Type B pancreatic cell (in vitro differentiated cells): Measurements from ENCODE around the gene RBP2. TPM values are rescaled to one million over a fixed set of nuclear protein-coding genes. Genes with fewer than 3 reads are reported as not detected.

Experiments used
- DNase-seq: peaks from one replicate; pipeline ENCODE4 v3.0.0; 2021; ENCODE audit warnings: mixed read lengths; ENCODE audit not compliant: unreplicated experiment; ENCODE audit errors: extremely low spot score
- H3K27ac Mint-ChIP-seq: 2 replicates; pipeline ENCODE4 v1.8.0; 2021; ENCODE audit warnings: mild to moderate bottlenecking, mixed read lengths
- H3K27me3 Mint-ChIP-seq: 2 replicates; pipeline ENCODE4 v1.8.0; 2021; ENCODE audit warnings: mixed read lengths
- H3K36me3 Mint-ChIP-seq: 2 replicates; pipeline ENCODE4 v1.8.0; 2021; ENCODE audit warnings: mixed read lengths
- H3K4me1 Mint-ChIP-seq: one replicate; pipeline ENCODE4 v1.8.0; 2021; ENCODE audit warnings: mixed read lengths; ENCODE audit not compliant: unreplicated experiment
- H3K4me3 Mint-ChIP-seq: 2 replicates; pipeline ENCODE4 v1.8.0; 2021; ENCODE audit warnings: mild to moderate bottlenecking, mixed read lengths
- H3K9me3 Mint-ChIP-seq: 2 replicates; pipeline ENCODE4 v1.8.0; 2021; ENCODE audit warnings: mixed read lengths
- total RNA-seq: library from RNA; stranded (reverse); gene quantifications from 2 replicates; pipeline ENCODE4 v1.2.1, GENCODE V29; 2021; ENCODE audit warnings: low replicate concordance
- TF ChIP-seq, protein P1 (sequence below): fragments of 200-600 bp; sonication (generic); conservative IDR thresholded peaks from 2 replicates; pipeline ENCODE4 v1.5.0; 2021; ENCODE audit warnings: antibody characterized with exemption, mild to moderate bottlenecking

RBP2 gene
- total RNA-seq, 1 donor from 2014 or later = 25.3 TPM

DNA sequence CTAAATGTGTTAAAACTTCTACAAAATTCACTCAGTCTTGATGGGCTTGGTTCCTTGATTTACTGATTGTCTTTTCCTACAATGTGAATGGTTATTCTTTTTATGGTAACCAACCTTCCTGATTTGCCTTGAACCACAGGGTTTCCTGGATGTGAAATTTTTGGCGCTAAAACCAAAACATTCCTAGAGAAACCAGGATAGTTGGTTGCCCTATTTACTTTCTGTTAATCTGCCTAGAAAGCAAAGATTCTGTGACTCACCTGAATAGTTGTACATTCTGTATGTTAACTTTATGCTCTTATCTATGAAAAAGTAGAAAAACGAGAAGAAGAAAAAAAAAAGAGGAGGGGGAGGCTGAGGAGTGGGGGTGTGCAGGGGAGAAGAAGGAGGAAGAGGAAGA lies 23.2 kb upstream of the RBP2 start:
- peaks cover 7% of the 10 kb centered on the region for H3K36me3 Mint-ChIP-seq
- peaks cover 3% of the 10 kb centered on the region for H3K4me1 Mint-ChIP-seq
- H3K27ac Mint-ChIP-seq = no peak overlapping the region
- no peak overlapping the region for H3K4me3 Mint-ChIP-seq
- H3K9me3 Mint-ChIP-seq = peaks cover 6% of the 10 kb centered on the region
- DNase-seq = no peak
- TF ChIP-seq, protein P1, sequence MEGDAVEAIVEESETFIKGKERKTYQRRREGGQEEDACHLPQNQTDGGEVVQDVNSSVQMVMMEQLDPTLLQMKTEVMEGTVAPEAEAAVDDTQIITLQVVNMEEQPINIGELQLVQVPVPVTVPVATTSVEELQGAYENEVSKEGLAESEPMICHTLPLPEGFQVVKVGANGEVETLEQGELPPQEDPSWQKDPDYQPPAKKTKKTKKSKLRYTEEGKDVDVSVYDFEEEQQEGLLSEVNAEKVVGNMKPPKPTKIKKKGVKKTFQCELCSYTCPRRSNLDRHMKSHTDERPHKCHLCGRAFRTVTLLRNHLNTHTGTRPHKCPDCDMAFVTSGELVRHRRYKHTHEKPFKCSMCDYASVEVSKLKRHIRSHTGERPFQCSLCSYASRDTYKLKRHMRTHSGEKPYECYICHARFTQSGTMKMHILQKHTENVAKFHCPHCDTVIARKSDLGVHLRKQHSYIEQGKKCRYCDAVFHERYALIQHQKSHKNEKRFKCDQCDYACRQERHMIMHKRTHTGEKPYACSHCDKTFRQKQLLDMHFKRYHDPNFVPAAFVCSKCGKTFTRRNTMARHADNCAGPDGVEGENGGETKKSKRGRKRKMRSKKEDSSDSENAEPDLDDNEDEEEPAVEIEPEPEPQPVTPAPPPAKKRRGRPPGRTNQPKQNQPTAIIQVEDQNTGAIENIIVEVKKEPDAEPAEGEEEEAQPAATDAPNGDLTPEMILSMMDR = no peak
- H3K27me3 Mint-ChIP-seq = no peaks in the 10 kb centered on the region

DNA sequence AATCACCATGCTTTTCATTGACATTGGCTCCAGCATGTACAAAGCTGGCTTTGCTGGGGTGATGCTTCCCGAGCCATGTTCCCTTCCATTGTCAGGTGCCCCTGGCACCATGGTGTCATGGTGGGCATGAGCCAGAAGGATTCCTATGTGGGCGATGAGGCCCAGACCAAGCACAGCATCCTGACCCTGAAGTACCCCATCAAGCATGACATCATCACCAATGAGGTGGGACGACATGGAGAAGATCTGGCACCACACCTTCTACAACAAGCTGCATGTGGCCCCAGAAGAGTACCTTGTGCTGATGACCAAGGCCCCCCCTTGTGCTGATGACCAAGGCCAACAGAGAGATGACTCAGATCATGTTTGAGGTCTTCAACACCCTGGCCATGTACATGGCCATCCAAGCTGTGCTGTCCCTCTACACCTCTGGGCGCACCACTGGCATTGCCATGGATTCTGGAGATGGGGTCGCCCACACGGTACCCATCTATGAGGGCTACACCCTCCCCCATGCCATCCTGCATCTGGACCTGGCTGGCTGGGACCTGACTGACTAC lies 17.6 kb upstream of the RBP2 start:
- H3K4me1 Mint-ChIP-seq = peaks cover 7% of the 10 kb centered on the region

DNA sequence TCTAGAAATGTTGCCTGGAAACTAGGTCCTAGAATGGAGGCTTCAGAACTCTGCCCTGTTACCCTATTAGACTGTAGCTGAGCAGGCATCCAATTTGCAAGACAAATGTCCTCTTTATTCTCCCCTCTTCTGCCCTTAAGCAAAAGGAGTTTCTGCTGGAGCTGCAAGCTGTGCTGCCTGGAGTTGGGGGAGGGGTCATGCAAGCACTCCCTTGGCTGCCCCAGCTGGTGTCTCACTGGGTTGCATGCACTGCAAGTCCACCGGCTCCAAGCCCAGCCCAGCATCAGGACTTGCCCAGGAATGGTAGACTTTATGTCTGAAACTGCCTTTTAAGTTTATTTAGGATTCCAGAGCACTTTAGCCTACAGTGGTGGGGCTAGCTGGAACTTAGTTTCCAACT lies 15.7 kb upstream of the RBP2 start:
- DNase-seq = no peak
- Mint-ChIP-seq H3K27me3 (no peaks in the 10 kb centered on the region), H3K4me3 (peak overlapping the region; percentile 6), H3K27ac (peak overlapping the region; percentile 52), H3K9me3 (peaks cover 17% of the 10 kb centered on the region), H3K36me3 (peaks cover 14% of the 10 kb centered on the region), H3K4me1 (peaks cover 7% of the 10 kb centered on the region)
- TF ChIP-seq, protein P1 = peak; percentile 14

More for the DNA sequence above, 17.6 kb upstream of the RBP2 start:
- Mint-ChIP-seq H3K27me3 (no peaks in the 10 kb centered on the region), H3K27ac (no peak overlapping the region), H3K36me3 (peaks cover 11% of the 10 kb centered on the region), H3K9me3 (peaks cover 10% of the 10 kb centered on the region), H3K4me3 (no peak overlapping the region)
- TF ChIP-seq, protein P1 = no peak
- DNase-seq = no peak

DNA sequence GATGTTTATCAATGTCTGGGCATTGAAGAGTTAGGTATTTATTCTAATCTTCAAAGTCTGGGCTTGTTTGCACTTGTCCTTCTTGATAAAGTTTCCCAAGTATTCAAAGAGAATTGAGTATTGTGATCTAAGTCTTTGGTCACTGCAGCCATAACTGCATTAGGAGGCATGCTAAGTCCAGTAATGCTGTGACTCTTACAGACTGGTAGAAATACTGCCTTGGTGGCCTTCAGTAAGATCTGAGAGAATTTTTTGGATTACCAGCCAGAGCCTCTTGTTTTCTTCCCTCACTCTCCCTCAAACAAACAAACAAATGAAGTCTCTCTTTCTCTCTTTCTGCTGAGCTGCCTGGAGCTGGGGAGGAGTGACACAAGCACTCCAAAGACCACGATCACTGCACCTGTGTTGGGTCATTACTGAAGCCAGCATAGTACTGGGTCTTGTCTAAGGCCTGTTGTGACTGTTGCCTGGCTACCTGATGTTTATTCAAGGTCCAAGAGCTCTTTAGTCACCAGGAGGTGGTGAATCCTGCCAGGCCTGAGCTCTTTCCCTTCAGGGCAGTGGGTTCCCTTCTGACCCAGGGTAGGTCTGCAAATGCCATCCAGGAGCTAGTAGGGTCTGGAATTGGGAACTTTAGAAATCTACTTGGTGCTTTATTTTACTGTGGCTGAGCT lies 14.8 kb upstream of the RBP2 start:
- Mint-ChIP-seq H3K9me3 (peaks cover 15% of the 10 kb centered on the region), H3K27me3 (no peaks in the 10 kb centered on the region), H3K36me3 (peaks cover 12% of the 10 kb centered on the region), H3K4me3 (peak overlapping the region; percentile 6), H3K4me1 (peaks cover 7% of the 10 kb centered on the region), H3K27ac (peak overlapping the region; percentile 52)
- TF ChIP-seq, protein P1 = no peak
- DNase-seq = no peak

- Mint-ChIP-seq H3K27me3 (no peaks in the 10 kb centered on the region), H3K9me3 (peaks cover 5% of the 10 kb centered on the region), H3K4me1 (peaks cover 4% of the 10 kb centered on the region), H3K4me3 (no peak overlapping the region), H3K36me3 (peaks cover 9% of the 10 kb centered on the region), H3K27ac (no peak overlapping the region)
- DNase-seq = no peak
- TF ChIP-seq, protein P1 = no peak
These were observed 5.9 kb upstream of the RBP2 start for GRCh38 chr3:139482206-139482605.
